T-helper 9 cell (primary cell): ENCODE data around the gene GCNT2.
"Not testable (repeated sequence)": the region's sequence is repeated elsewhere in the genome, so short reads cannot be mapped to it uniquely, and the experiment has no call there.

Source experiments
- DNase-seq: peaks from one replicate; pipeline ENCODE4 v3.0.0-alpha.2; 2020

Gene GCNT2

GRCh38 chr6:10613723-10614122 lies 92.6 kb downstream of the GCNT2 start:
- no peak for DNase-seq

DNA sequence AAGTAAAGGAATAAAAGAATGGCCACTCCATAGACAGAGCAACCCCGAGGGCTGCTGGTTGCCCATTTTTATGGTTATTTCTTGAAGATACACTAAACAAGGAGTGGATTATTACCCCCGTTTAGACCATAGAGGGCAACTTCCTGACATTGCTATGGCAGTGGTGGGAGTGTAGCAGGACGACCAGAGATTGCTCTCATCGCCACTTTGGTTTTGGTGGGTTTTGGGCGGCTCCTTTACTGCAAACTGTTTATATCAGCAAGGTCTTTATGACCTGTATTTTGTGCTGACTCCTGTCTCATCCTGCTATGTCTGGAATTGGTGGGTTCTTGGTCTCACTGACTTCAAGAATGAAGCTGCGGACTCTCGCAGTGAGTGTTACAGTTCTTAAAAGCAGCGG lies 94.5 kb downstream of the GCNT2 start:
- no peak for DNase-seq

- not testable (repeated sequence) for DNase-seq
Observed at GRCh38 chr6:10616266-10616665, 95.1 kb downstream of the GCNT2 start.

GRCh38 chr6:10617008-10617696 lies 96.0 kb downstream of the GCNT2 start:
- DNase-seq: no peak

DNA sequence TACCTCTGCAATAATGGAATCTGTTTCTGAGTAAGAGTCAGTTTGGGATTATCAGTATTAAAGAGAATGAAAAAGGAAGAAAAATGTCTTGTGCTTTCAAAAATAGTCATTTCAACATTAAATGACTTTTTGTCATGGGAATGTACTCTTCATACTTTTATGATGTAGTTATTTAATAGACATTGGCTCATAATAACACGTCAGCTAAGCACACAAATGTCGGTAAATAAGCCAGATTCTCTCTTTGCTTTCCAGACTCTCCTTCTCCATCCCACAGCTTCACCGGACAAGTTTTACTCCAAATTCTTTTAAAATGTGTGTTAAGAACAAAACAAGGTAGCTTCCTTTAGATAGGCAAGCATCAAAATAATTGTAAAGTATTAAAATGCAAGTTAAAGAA lies 97.3 kb downstream of the GCNT2 start:
- no peak for DNase-seq

GRCh38 chr6:10621213-10621612 lies 100.1 kb downstream of the GCNT2 start:
- DNase-seq: no peak

DNA sequence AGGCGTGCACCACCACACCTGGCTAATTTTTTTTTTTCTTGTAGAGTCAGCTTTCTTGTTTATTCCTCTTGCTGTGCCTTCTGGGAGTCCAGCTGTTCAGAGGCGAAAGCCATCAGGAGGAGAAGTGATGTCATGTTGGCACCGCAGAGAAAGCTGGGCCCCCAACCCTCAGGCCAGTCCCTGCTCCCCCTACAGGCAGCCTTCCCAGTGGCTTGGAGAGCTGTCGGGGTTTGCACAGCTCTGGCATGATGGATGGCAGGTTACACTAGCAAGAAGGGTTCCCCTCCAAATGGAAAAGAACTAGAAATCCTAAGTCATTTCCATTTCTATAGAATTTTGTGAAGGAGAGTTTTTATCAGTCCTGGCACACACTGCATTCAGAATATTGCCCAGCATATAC lies 100.7 kb downstream of the GCNT2 start:
- DNase-seq: no peak

DNA sequence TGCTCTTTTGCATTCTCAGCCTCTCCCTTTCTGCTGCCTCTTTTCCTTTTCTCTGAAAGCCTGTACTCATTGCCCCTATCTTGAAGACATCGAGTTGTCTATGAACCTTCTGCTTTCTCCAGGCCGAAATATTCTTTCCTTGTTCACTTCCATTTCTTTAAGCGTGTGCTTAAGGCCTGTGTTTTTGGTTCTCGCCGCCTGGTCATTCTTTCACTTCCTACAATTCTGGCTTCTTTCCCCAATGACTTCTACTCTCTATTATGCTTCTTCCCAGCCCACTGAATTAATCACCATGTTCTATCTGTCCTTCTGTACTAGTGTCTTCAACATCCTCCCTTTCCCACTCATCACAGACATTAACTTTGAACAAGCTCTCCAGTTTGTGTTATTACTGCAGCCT lies 103.7 kb downstream of the GCNT2 start:
- DNase-seq: no peak

DNA sequence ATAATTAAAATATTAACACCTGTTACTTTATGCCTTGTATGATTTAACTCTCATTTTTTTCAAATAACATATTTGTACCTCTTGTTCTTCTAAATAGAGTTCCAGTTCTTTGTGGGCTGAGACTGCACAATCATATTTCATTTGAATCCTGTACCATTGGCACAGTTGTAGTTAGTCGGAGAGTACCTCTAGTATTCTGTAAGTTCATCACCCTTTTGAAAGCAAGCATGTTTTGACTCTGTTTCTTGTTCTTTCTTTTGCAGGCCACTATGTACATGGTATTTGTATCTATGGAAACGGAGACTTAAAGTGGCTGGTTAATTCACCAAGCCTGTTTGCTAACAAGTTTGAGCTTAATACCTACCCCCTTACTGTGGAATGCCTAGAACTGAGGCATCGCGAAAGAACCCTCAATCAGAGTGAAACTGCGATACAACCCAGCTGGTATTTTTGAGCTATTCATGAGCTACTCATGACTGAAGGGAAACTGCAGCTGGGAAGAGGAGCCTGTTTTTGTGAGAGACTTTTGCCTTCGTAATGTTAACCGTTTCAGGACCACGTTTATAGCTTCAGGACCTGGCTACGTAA lies 105.1 kb downstream of the GCNT2 start:
- no peak for DNase-seq

DNA sequence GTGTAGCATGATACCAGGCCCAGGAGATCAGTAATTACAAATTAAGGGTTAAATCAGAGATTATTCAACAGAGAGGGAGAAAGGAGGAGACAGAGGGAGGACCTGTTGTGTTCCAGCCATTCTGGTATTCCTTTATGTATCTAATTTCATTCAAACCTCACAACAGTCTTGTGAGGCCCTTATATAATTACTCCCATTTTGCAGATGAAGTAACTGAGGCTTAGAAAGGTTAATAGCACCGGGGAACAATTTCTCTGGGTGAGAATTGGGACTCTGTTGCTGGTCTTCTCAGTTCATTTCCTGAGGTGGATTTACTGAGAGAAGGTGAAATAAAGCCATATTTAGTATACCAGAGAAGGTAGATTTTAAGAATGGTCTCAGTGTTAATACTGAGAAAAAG lies 106.6 kb downstream of the GCNT2 start:
- no peak for DNase-seq

GRCh38 chr6:10630178-10630577 lies 109.0 kb downstream of the GCNT2 start:
- no peak for DNase-seq

- DNase-seq: no peak
Observed at GRCh38 chr6:10633216-10633615, 112.1 kb downstream of the GCNT2 start.

DNA sequence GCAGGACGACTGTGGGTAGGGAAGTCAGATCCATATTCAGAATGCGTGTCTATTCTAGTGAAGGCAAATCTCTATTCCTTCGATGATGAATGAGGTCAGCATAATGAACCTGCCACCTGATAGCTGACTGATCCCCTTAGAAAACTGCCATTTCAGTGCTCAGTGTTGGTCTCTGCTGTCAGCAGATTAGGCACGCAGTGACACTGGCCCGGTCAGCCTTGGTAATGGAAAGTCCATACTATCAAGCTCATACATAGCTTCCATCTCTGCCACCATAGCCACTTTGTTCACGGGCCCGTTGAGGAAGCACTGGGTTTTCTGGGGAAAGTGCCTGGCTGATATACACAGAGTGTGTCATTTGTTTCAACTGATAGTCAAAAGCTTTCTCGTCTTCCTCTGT lies 119.3 kb downstream of the GCNT2 start:
- DNase-seq: no peak

DNA sequence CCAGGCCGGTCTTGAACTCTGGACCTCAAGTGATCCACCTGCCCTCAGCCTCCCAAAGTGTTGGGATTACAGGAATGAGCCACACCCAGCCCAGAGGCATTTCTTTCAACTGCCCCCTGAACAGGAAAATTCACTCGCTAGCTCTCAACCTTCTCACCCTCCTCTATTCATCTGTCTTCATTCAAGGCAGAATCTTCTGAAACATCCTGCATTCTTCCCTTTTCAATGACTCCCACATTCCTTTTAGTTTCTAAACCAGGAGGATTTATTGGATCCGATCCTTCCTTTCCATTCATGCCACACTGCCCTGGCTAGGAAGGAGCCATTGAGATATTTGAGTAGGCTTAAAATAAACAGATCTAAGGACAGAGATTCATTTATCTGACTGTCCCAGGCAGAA lies 120.4 kb downstream of the GCNT2 start:
- DNase-seq: no peak

DNA sequence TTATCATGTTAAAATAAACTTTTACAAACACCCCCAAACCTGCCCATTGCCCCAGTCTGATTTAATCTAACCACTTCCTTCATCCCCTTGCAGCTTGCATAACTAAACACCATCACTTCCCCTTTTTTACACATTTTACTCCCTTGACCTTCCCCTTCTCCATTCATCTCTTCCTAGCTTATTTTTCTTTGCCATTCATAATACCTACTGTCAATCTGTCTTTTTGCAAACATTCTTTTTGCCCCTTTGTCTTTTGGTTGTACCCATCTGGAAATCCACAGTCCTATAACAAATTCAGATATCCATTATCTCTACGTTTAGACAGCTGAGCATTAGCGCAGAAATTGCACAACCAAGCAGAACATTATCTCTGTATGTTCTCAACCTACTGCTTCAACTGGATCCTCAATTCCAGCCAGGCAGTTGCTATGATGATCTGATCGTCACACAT lies 122.1 kb downstream of the GCNT2 start:
- no peak for DNase-seq

DNA sequence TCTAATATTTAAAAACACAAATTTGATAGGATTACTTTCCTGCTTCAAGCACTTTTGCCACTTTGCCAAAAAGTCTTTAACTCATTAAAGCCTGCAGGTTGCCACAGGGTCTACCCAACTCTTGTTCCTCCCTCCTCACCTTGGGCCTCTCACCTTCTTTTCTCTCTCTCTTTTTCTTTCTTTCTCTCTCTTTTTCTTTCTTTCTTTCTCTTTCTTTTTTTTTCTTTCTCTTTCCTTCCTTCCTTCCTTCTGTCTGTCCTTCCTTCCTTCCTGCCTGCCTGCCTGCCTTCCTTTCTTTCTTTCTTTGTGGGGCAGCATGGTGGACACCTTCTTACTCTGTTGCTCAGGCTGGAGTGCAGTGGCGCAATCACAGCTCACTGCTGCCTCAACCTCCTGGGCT lies 123.1 kb downstream of the GCNT2 start:
- DNase-seq: no peak

- no peak for DNase-seq
Observed at GRCh38 chr6:10655508-10656055, 134.4 kb downstream of the GCNT2 start.

- no peak for DNase-seq
Observed at GRCh38 chr6:10658910-10659698, 138.0 kb downstream of the GCNT2 start.

GRCh38 chr6:10659699-10660348 lies 138.7 kb downstream of the GCNT2 start:
- no peak for DNase-seq

- not testable (repeated sequence) for DNase-seq
Observed at GRCh38 chr6:10660431-10661191, 139.5 kb downstream of the GCNT2 start.

- DNase-seq: no peak
Observed at GRCh38 chr6:10662207-10662606, 141.1 kb downstream of the GCNT2 start.

DNA sequence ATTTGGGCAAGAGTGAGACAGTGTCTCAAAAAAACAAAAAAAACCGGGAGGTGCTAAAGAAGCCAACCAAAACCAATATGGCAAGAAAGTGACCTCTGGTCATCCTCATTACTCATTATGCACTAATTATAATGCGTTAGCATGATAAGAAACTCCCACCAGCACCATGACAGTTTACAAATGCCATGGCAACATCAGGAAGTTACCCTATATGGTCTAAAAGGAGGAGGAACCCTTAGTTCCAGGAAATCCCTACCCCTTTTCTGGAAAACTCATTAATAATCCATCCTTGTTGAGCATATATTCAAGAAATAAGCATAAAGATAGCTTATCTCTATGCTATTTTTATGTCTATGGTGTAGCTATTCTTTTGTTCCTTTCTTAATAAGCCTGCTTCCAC lies 141.6 kb downstream of the GCNT2 start:
- no peak for DNase-seq
